Mammary epithelial cell (primary cell): ENCODE measurements around the gene ERBB4.

Experiments
- EZH2 ChIP-seq: IDR thresholded peaks from 2 replicates; pipeline ENCODE4 v1.6.1; 2012; ENCODE audit warnings: low read length, inconsistent platforms, borderline replicate concordance
- TF ChIP-seq, protein P1 (sequence below), 2 donors: IDR thresholded peaks in 1 of 2; conservative IDR thresholded peaks in 1 of 2; 2 replicates each; pipeline ENCODE4 v1.5.1; 2011 to 2012; ENCODE audit warnings: inconsistent platforms in 2 of 2, low read length in 2 of 2, mild to moderate bottlenecking in 2 of 2, control low read depth in 1 of 2, low read depth in 1 of 2; ENCODE audit not compliant: insufficient read depth in 1 of 2; ENCODE audit errors: extremely low read depth in 1 of 2

DNA sequence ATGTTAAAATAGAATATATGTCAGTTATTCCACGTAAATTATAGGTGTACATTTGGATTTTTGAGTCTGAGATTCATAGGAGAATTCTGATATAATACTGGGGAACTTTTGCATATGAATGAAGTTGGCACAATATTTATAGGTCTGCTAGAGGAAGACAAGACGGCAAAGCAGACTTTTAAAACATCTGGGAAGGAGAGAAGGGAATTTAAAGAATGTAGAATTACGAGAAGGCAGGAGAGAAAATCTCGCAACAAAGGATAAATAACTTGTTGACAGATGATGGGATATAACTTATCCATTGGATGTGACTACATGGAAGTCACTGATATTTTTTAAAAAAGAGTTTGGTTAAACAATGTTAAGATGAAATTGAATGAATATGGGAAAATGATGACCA lies 615.6 kb downstream of the ERBB4 start:
- TF ChIP-seq, protein P1, sequence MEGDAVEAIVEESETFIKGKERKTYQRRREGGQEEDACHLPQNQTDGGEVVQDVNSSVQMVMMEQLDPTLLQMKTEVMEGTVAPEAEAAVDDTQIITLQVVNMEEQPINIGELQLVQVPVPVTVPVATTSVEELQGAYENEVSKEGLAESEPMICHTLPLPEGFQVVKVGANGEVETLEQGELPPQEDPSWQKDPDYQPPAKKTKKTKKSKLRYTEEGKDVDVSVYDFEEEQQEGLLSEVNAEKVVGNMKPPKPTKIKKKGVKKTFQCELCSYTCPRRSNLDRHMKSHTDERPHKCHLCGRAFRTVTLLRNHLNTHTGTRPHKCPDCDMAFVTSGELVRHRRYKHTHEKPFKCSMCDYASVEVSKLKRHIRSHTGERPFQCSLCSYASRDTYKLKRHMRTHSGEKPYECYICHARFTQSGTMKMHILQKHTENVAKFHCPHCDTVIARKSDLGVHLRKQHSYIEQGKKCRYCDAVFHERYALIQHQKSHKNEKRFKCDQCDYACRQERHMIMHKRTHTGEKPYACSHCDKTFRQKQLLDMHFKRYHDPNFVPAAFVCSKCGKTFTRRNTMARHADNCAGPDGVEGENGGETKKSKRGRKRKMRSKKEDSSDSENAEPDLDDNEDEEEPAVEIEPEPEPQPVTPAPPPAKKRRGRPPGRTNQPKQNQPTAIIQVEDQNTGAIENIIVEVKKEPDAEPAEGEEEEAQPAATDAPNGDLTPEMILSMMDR (conservative IDR thresholded peaks at IDR 0.05 in 1 of 2, IDR thresholded peaks at IDR 0.05 in 1 of 2; ENCODE audit: extremely low read depth in 1 of 2, insufficient read depth in 1 of 2, low read depth in 1 of 2, low read length in 2 of 2), result no peak
- TF ChIP-seq EZH2, result no peak
